Measurements from ENCODE around the gene PTTG2.

- TF ChIP-seq CTCF (IDR thresholded peaks at IDR 0.05) (no peak), POLR2A (IDR thresholded peaks at IDR 0.05) (no peak)
These were observed 3.3 kb upstream of the PTTG2 start for GRCh38 chr4:37956941-37957340.
